HG02759 (cell line): Measurements from ENCODE around the gene AP1S2.
"Not testable (repeated sequence)": the region's sequence is repeated elsewhere in the genome, so short reads cannot be mapped to it uniquely, and the experiment has no call there.

ENCODE experiments used
- ATAC-seq: cut with Tn5 transposase; IDR thresholded peaks from one replicate; pipeline ENCODE4 v1.9.1; 2021; ENCODE audit warnings: mild to moderate bottlenecking, moderate library complexity; ENCODE audit not compliant: unreplicated experiment

AP1S2 gene

DNA sequence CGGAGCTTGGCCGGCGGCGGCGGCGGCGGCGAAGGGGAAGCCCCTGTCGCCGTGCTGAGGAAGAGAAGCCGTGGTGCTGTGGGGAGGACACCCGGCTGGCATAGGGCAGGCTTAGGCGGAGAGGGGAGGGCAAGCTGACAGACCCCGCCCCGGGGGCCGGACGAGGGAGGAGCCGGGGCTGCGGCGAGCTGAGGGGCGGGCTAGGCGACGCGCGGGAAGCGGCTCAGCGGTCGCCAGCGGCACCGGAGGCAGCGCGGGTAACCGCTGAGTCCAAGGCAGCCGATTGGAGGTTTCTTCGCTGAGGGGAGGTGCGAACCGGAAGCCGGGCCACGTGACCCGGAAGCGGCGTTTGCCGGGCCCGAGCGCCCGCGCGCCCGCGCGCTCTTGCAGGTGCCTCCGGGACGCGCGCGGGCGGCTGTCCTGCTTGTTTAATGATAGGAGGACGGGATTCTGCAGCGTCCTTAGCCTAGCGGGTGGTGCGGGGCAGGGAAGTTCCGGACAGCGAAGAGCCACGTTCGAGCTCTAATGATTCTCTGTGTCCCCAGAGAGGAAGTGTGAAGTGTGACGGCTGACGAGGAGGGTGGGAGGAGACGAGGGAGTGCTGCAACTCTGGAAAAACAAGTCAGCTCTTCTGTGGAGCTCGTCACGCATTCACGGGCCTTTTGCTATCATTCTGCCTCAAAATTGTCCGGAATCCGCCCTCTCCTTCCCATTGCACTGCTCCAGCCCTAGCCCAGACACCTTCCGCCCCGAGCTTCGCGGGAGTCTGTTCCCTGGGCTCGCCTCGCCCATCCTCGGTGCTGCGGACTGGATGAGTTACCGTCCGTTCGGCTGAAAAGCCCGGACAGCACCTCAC, at the start of gene AP1S2:
AP1S2 (minus strand) TSS at position 102 of the 856 bp plus-strand sequence. CDS start 2,289 bp downstream, outside the sequence.
- peak; percentile 93 for ATAC-seq

DNA sequence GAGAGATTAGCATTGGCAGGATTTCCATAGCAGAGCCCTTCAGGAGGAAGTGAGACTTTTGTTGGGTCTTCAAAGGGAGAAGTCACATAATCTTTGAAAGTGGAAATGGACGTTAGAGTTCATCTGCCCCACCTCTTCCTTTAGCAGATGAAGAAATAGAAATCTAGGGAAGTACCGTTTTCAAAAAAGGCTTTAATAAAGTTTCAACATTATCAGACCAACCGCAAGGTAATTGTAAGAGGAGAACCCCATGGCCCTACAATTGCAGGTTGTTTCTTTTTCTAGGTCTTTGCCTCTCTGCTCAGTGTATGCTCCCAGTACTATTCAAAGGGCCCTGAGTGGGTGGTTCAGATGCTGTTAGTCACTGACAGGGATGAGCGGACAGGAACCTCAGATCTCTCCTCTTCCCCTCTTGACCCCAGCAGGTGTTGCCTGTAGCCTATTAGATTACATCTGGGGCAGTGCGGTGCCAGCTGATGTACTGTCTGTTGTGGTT, 48.6 kb upstream of the AP1S2 start:
- peak; percentile 97 for ATAC-seq

DNA sequence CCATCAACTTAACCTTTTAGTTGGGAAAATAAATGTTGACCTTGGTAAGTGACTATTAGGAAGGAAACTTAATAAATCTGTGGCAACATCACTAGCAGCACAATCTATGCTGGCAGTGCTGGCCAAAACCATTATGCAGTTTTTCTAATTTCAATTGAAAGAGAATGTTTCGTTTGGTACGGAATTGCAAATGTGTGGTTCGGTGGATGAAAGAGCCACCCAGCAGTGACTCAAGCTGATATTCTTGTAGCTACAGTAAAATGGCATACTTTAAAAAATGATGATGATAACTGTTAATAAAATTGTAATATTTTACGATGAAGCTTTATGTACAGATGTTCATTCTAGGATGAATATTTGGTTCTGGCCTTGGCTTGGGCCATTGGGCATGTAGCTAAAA, 40.7 kb upstream of the AP1S2 start:
- ATAC-seq: no peak

DNA sequence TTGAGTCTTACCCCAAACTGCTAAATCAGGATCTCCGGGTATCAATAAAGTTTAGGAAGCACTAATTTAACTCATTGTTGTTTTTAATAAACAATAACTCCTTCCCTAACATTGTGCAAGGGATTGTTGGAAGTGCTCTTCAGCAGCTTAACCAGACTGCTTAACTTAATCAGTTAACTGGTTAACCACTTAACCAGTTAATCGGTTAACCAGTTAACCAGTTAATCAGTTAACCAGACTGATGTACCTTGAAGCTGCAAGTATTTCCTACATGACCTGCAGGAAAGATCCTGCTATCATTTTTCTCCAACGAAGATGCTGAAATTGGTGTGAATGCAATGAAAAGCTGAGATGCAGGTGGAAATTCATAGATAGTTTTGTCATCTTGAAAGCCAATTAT, 40.1 kb upstream of the AP1S2 start:
- no peak for ATAC-seq

- no peak for ATAC-seq
These were observed 35.9 kb upstream of the AP1S2 start for GRCh38 chrX:15890463-15890862.

DNA sequence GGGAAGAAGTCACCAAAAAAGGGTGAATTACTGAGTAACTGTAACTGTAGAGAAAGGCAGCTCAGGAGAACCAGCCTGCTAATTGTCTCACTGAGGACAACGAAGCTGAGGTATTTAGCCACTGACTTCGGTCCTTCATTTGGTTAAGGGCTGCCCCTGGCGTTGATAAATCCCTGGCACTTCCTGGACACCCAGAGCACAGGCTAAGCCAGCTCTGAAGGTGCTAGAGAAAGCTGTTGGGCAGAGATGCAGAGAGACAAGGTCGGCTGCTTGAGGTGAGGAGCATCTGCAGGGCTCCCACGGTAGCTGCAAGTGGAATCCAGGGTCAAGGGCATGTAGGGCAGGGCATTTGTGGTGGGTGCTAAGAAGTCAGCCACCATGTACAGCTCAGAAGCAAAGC, 33.4 kb upstream of the AP1S2 start:
- no peak for ATAC-seq

GRCh38 chrX:15883540-15883863, 28.9 kb upstream of the AP1S2 start:
- ATAC-seq: no peak

DNA sequence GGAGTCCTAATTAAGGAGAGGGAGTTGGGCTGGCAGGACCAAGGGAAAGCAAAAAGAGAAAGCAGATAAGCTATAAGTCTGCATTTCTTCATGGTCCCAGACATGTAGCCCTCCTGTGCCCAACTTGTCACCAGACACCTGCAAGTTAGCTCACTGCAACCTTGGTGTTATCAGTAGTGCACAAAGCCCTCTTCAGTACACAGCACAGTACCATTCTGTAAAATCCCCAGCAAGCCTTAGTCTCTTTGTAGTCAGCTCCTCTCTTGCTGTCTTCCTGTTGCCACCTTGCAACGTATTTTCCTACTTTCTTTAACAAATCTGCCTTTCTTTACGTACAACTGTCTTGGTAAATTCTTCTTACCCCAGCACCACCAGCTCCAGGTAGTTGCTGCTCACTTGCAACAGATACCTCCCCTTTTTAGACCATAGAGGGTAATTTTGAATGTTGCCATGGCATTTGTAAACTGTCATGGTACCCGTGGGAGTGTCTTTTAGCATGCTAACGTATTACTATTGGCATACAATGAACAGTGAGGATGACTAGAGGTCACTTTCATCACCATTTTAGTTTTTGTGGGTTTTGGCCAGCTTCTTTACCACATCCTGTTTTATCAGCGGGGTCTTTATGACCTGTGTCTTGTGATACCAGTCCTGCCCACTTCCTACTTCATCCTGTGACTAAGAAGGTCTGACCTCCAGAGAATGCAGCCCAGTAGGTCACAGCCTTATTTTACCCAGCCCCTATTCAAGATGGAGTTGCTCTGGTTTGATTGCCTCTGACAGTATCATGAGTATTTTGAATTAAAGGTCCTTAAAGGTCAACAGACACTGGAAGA, 28.3 kb upstream of the AP1S2 start:
- peak; percentile 89 for ATAC-seq

DNA sequence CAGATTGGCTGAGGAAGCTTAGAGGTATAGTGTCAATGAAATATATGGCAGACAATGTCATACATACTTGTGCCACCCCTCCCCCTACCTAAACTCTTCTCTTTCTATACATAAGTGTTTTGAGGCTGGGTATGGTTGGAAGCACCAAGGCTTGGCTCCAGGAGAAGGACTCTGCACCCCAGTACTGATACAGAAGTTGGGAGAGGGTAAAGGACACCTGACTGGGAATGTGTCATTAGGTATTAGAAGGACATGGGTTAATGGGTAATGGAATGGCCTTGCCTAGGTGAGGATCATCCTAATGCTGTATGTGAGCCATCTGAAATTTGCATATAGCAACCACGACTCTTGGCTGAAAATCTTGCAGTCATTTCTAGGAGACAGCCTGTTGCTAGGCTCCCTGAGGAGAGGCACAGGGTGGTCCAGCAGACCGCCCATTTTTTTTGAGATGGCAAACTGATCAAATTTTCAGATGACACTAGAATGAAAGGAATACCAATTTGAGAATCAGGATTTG, 26.8 kb upstream of the AP1S2 start:
- ATAC-seq: no peak

GRCh38 chrX:15877914-15878313, 23.3 kb upstream of the AP1S2 start:
- ATAC-seq: not testable (repeated sequence)

DNA sequence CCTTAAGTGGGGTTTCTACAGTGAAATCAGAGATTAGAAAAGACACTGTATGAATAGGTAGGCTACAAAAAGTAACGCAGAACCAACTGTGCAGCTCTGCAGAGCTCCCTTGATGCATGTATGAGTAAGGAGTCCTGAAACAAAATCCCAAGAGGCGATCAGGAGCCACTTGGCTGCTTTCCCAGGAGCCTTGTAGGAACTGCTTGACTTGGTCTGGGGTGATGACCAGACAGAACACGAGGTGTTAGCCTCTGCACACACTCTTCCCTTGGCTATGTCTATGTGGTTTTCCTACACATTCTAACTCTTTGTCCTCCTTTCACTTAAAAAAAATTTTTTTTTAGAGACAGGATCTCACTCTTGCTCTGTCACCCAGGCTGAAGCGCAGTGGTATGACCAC, 22.8 kb upstream of the AP1S2 start:
- ATAC-seq: no peak

DNA sequence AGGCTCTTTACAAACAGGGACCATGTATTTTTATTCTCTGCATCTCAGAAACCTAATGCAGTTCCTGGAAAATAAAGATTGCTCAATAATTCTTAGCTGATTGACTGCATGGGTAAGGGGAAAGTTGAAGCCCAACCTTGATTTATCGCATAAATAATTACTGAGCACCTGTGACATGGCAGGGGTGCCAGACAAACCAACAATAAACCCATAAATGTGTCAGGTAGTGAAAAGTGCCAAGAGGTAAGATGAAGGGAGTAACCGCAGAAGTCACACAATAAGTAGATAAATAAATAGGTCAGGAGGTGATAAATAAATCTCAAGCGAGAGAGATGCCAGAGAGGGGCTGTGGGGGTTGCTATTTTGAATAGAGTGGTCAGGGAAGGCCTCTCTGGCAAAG, 20.1 kb upstream of the AP1S2 start:
- ATAC-seq: no peak

- no peak for ATAC-seq
These were observed 19.0 kb upstream of the AP1S2 start for GRCh38 chrX:15873566-15873965.

- no peak for ATAC-seq
These were observed 15.7 kb upstream of the AP1S2 start for GRCh38 chrX:15870310-15870709.

DNA sequence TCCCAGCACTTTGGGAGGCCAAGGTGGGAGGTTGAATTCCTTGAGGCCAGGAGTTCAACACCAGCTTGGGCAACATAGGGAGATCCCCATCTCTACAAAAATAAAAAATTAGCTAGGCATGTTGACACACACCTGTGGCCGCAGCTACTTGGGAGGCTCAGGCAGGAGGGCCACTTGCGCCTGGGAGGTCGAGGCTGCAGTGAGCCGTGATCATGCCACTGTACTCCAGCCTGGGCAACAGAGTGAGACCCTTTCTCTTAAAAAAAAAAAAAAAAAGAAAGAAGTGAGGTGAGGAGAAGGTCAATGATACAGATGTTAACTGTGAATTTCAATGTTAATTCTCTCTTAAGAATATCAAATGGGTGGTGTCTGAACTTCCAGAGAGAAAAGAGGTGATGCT, 15.1 kb upstream of the AP1S2 start:
- no peak for ATAC-seq

GRCh38 chrX:15866147-15866546, 11.5 kb upstream of the AP1S2 start:
- ATAC-seq: no peak

GRCh38 chrX:15864629-15865028, 10.0 kb upstream of the AP1S2 start:
- ATAC-seq: no peak

GRCh38 chrX:15864023-15864422, 9.4 kb upstream of the AP1S2 start:
- no peak for ATAC-seq

- ATAC-seq: no peak
These were observed 6.3 kb upstream of the AP1S2 start for GRCh38 chrX:15860921-15861320.

GRCh38 chrX:15858051-15858450, 3.4 kb upstream of the AP1S2 start:
- ATAC-seq: no peak

DNA sequence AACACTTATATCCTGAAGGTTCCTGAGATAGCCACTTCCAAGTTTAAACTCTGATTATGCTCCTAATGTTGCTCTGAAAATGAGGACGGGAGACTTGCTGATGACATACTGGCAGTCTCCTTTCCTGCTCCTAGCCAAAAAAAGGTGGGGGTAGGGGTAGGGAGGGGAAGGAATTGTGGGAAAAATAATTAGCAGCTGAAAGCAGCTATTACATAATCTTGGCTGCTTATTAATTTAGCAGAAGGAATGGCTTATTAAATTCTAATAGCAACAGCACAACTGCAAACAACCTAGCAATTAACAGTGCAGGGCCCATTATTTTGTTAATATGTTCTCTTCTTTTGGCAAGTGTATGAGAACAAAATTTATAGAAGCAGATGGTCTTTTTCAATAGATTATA, 2.0 kb upstream of the AP1S2 start:
- ATAC-seq: no peak

DNA sequence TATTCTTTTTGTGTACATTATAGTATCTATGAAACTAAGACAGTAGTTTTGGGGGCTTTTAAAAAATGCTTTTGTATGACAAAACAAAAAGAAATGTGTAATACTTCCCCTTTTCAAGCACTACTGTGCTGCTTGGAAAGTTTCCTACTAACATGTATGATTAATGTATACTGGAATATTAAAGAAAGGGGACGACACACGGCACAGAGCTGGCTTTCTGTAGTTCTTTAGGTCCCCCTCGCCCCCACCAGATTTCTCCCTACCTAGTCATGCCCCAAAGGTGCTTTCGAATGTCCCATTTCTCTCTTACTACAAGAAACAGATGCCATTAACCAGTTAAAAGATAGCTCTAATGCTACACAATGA, 1.6 kb upstream of the AP1S2 start:
- no peak for ATAC-seq
